SK-MEL-5 (cell line): ENCODE data around the gene PTPRG. TPM values are rescaled to one million over a fixed set of nuclear protein-coding genes. Genes with fewer than 3 reads are reported as not detected.
A peak's percentile ranks its signal among the peaks of the same experiment; 100 is the strongest.

ENCODE experiments used
- DNase-seq: peaks from one replicate; pipeline ENCODE4 v3.0.0-alpha.2; 2016; ENCODE audit warnings: low read depth, low spot score
- in situ Hi-C: cut with HindIII; loops from 2 replicates; pipeline ENCODE4 v1.10.0; 2016; ENCODE audit warnings: low sequenced_read_pairs, high pct_unique_total_duplicates, low pct_unique_long_range_greater_than_20kb
- total RNA-seq: library from RNA; depleted of rRNA; stranded (reverse); fragments of >200 nt; shearing (Covaris generic); gene quantifications from 2 replicates; pipeline ENCODE4 v1.2.3, GENCODE V29; 2014

Gene PTPRG
- total RNA-seq, 1 experiment from 2014 or later, result 35.3 TPM

- peak; percentile 68 for DNase-seq
- in situ Hi-C loops, result no loop called here
These were observed 267.7 kb downstream of the PTPRG start for GRCh38 chr3:61828880-61829721.

GRCh38 chr3:61829722-61830350, 268.5 kb downstream of the PTPRG start:
- peak; percentile 35 for DNase-seq
- in situ Hi-C loops, result no loop called here

GRCh38 chr3:61831973-61832372, 270.6 kb downstream of the PTPRG start:
- DNase-seq, result no peak
- in situ Hi-C loops, result no loop called here

GRCh38 chr3:61832375-61833229, 271.2 kb downstream of the PTPRG start:
- DNase-seq, result no peak
- in situ Hi-C loops, result no loop called here

- in situ Hi-C loops, result no loop called here
- no peak for DNase-seq
These were observed 277.9 kb downstream of the PTPRG start for GRCh38 chr3:61839256-61839655.

GRCh38 chr3:61841111-61841845, 279.9 kb downstream of the PTPRG start:
- in situ Hi-C loops, result no loop called here
- DNase-seq, result no peak

GRCh38 chr3:61841988-61842387, 280.6 kb downstream of the PTPRG start:
- DNase-seq, result no peak
- in situ Hi-C loops, result no loop called here

GRCh38 chr3:61844346-61844745, 283.0 kb downstream of the PTPRG start:
- in situ Hi-C loops, result no loop called here
- DNase-seq, result no peak

GRCh38 chr3:61846488-61846887, 285.1 kb downstream of the PTPRG start:
- in situ Hi-C loops, result no loop called here

GRCh38 chr3:61847784-61848462, 286.6 kb downstream of the PTPRG start:
- DNase-seq, result no peak

More at GRCh38 chr3:61846488-61846887, 285.1 kb downstream of the PTPRG start:
- no peak for DNase-seq

GRCh38 chr3:61848885-61849284, 287.5 kb downstream of the PTPRG start:
- DNase-seq, result peak; percentile 83

More at GRCh38 chr3:61847784-61848462, 286.6 kb downstream of the PTPRG start:
- in situ Hi-C loops, result no loop called here

GRCh38 chr3:61853912-61854311, 292.5 kb downstream of the PTPRG start:
- DNase-seq, result no peak
- in situ Hi-C loops, result no loop called here

More at GRCh38 chr3:61848885-61849284, 287.5 kb downstream of the PTPRG start:
- in situ Hi-C loops, result no loop called here

GRCh38 chr3:61855211-61855610, 293.8 kb downstream of the PTPRG start:
- DNase-seq, result no peak
- in situ Hi-C loops, result no loop called here

- in situ Hi-C loops, result no loop called here
- no peak for DNase-seq
These were observed 295.9 kb downstream of the PTPRG start for GRCh38 chr3:61857297-61857696.

GRCh38 chr3:61858054-61858453, 296.7 kb downstream of the PTPRG start:
- peak; percentile 48 for DNase-seq
- in situ Hi-C loops, result no loop called here

GRCh38 chr3:61861410-61861809, 300.0 kb downstream of the PTPRG start:
- DNase-seq, result no peak
- in situ Hi-C loops, result no loop called here
